Muscle of leg (tissue), 11 donors: ENCODE data around the gene CPNE2. TPM values are rescaled to one million over a fixed set of nuclear protein-coding genes. Genes with fewer than 3 reads are reported as not detected.
"Not testable (repeated sequence)": the region's sequence is repeated elsewhere in the genome, so short reads cannot be mapped to it uniquely, and the experiment has no call there.

Source experiments
- DNase-seq: peaks from one replicate; pipeline ENCODE4 v3.0.0; 2013
- H3K27ac ChIP-seq: one replicate; pipeline ENCODE4 v1.5.1; 2013; ENCODE audit warnings: mild to moderate bottlenecking, low read length, control low read depth
- H3K27me3 ChIP-seq: one replicate; pipeline ENCODE4 v1.6.1; 2013; ENCODE audit warnings: low read length; ENCODE audit not compliant: control insufficient read depth, insufficient read depth
- H3K36me3 ChIP-seq: one replicate; pipeline ENCODE4 v1.6.1; 2013; ENCODE audit warnings: low read length; ENCODE audit not compliant: control insufficient read depth, insufficient read depth
- H3K4me1 ChIP-seq: one replicate; pipeline ENCODE4 v1.6.1; 2013; ENCODE audit warnings: low read length; ENCODE audit not compliant: control insufficient read depth, insufficient read depth
- H3K4me3 ChIP-seq: one replicate; pipeline ENCODE4 v1.5.1; 2013; ENCODE audit warnings: low read length, control low read depth
- H3K9me3 ChIP-seq: replicated peaks from 2 replicates; pipeline ENCODE4 v1.6.1; 2013; ENCODE audit warnings: low read depth, low read length; ENCODE audit not compliant: control insufficient read depth
- WGBS: methylation state at CpG from one replicate; pipeline ENCODE4 v1.1.5; 2013; ENCODE audit warnings: missing lambda C conversion rate; ENCODE audit not compliant: insufficient coverage; 5-methylcytosine and 5-hydroxymethylcytosine counted together
- polyA plus RNA-seq, 8 donors: library from polyadenylated mRNA; unstranded; fragments of 120-200 nt; gene quantifications; one replicate each; pipeline versions ENCODE4 v1.2.1 to v1.2.3, GENCODE V29; 2013; ENCODE audit warnings: inconsistent platforms in 1 of 8, low replicate concordance in 1 of 8; ENCODE audit not compliant: insufficient read length in 8 of 8, insufficient read depth in 1 of 8
- total RNA-seq: library from RNA; stranded (reverse); fragments of 120-200 nt; gene quantifications from one replicate; pipeline ENCODE4 v1.2.4, GENCODE V29; 2013

The CPNE2 gene
- total and polyA plus RNA-seq, 9 donors = 14.8 to 34.2 (median 28.2) TPM

DNA sequence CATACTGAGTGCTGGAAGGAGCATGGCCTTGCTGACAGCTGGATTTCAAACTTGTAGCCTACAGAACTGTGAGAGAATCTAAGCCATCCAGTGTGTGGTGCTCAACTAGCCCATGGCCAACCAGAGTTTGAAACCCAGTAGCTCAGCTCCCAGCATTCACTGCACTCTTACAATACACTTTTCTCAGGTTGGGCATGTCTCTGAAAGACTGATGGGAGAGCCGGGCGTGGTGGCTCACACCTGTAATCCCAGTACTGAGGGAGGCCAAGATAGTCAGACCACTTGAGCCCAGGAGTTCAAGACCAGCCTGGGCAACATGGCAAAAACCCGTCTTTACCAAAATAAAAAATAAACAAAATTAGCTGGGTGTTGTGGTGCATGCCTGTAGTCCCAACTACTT, 3.8 kb downstream of the CPNE2 start:
- peaks cover 12% of the 10 kb centered on the region for H3K27me3 ChIP-seq
- no peak overlapping the region for H3K27ac ChIP-seq
- H3K9me3 ChIP-seq = no peaks in the 10 kb centered on the region
- no peak for DNase-seq
- H3K4me1 ChIP-seq = peaks cover 24% of the 10 kb centered on the region
- no CpG with 5 or more reads among the region's 3 CpGs for WGBS
- H3K4me3 ChIP-seq = no peak overlapping the region
- H3K36me3 ChIP-seq = no peaks in the 10 kb centered on the region

DNA sequence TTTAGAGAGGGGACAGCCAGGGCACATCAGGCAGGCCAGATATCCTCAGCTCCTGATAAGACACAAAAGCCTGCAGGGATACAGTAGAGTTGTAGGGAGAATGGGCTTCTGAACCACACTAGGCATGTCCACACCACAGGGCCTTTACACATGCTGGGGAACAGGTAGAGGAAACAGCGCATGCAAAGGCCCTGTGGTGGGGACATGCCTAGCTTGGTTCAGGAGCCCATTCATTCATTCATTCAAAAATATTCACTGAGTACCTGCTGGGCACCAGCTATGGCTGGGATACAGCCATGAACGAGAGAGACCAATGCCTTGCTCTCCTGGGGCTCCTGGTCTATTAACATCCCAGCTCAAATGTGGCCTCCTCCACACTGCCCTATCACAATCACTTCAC, 4.4 kb downstream of the CPNE2 start:
- no peak overlapping the region for H3K4me3 ChIP-seq
- no peaks in the 10 kb centered on the region for H3K36me3 ChIP-seq
- WGBS = 100% methylated on average over 1 of the region's 2 CpGs
- no peak overlapping the region for H3K27ac ChIP-seq
- peaks cover 18% of the 10 kb centered on the region for H3K4me1 ChIP-seq
- DNase-seq = no peak
- H3K9me3 ChIP-seq = no peaks in the 10 kb centered on the region
- peaks cover 10% of the 10 kb centered on the region for H3K27me3 ChIP-seq

DNA sequence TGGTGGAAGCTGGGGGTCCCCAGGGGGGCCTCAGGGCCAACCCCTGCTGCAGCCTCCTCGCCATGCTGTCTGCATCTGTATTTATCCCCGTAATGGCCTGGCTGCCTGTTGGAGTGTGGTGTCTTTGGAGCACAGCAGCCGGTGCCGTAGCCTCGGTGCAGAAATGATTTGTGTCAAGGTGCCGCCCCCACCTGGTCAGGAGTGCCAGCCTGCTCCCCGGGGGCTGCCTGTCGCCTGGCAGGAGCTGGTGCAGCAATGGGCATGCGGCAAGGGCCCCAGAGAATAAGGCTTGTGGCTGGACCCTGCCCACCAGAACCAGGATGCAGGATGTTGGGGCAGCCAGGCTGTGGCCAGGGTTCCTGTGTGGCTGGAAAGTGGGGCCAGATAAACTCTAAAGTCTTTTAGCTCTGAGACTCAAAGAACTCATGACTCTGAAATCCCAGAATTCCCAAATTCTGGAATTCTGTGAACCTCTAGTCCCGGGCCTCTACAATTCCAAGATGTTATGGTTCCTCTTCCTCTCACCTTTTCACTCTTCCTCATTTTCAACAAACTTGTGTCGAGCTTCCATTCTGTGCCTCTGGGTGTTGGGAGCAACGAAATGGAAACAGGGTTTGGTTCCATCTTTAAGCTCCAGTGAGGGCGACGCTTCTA, 5.9 kb downstream of the CPNE2 start:
- 60% methylated on average over 10 of the region's 14 CpGs for WGBS
- Histone ChIP-seq H3K4me3 (no peak overlapping the region), H3K27ac (no peak overlapping the region), H3K36me3 (no peaks in the 10 kb centered on the region), H3K9me3 (no peaks in the 10 kb centered on the region), H3K27me3 (peaks cover 8% of the 10 kb centered on the region), H3K4me1 (peaks cover 12% of the 10 kb centered on the region)
- DNase-seq = no peak

DNA sequence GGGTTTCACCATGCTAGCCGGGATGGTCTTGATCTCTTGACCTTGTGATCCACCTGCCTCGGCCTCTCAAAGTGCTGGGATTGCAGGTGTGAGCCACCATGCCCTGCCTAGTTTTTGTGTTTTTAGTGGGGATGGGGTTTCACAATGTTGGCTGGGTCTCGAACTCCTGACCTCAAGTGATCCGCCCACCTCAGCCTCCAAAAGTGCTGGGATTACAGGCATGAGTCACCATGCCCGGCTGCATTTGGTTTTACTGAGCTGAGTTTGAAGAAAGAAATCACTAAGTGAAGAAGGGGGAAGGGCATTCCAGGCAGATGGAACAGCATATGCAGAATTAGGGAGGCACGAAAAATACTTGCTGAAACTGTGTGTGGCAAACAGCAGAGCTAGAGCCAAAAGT, 7.6 kb downstream of the CPNE2 start:
- not testable (repeated sequence) for H3K4me3 ChIP-seq, H3K27me3 ChIP-seq, H3K36me3 ChIP-seq, DNase-seq, H3K9me3 ChIP-seq, H3K27ac ChIP-seq, H3K4me1 ChIP-seq
- WGBS = 70% methylated on average over 3 of the region's 6 CpGs

DNA sequence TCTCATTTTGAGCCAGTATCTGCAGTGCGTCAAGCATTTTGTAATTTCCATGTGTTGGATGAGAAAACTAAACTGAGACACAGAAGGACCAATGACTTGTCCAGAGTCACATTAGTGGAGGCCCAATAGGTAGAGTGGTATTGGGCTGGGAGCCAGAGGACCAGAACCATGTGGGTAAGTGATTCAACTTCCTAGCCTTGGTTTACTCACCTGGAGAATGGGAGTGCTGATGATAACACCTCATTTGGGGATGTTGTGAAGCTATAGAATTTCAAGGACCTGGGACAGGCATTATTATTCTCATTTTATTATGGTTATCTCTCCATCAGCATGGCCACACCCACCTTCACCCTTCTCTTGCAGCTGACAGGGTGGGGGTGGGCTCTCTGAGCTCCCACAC, 8.1 kb downstream of the CPNE2 start:
- H3K27me3 ChIP-seq = no peaks in the 10 kb centered on the region
- no peak overlapping the region for H3K27ac ChIP-seq
- no peaks in the 10 kb centered on the region for H3K9me3 ChIP-seq
- no peaks in the 10 kb centered on the region for H3K36me3 ChIP-seq
- DNase-seq = no peak
- no peaks in the 10 kb centered on the region for H3K4me1 ChIP-seq
- 100% methylated on average over 1 of the region's 1 CpG for WGBS
- H3K4me3 ChIP-seq = no peak overlapping the region

- Histone ChIP-seq H3K4me1 (peaks cover 2% of the 10 kb centered on the region), H3K36me3 (no peaks in the 10 kb centered on the region), H3K4me3 (no peak overlapping the region), H3K27ac (no peak overlapping the region), H3K27me3 (no peaks in the 10 kb centered on the region), H3K9me3 (no peaks in the 10 kb centered on the region)
- no peak for DNase-seq
- WGBS = 56% methylated on average over 14 of the region's 16 CpGs
These were observed 10.8 kb downstream of the CPNE2 start for GRCh38 chr16:57102888-57103851.

DNA sequence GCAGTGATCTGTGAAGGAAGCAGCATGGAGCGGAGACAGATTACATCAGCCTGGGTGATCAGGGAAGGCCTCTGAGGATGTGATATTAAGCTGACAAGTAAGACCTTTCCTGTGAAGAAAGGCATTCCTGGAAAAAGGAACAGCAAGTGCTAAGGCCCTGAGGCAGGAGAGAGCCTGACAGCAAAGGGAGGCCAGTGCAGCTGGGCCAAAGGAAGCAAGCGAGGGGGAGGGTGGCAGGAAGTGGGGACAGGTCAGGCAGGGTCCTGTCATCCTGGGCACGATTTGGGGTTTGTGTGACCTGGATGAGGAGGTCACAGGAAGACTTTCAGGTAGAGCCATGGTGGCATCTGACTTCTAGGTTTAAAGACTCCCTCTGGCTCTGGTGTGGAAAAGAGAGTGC, 12.3 kb downstream of the CPNE2 start:
- peaks cover 2% of the 10 kb centered on the region for H3K4me1 ChIP-seq
- H3K36me3 ChIP-seq = no peaks in the 10 kb centered on the region
- WGBS = 68% methylated on average over 3 of the region's 3 CpGs
- H3K27me3 ChIP-seq = no peaks in the 10 kb centered on the region
- no peaks in the 10 kb centered on the region for H3K9me3 ChIP-seq
- no peak for DNase-seq
- no peak overlapping the region for H3K4me3 ChIP-seq
- H3K27ac ChIP-seq = no peak overlapping the region

- WGBS = 83% methylated on average over 5 of the region's 7 CpGs
- no peak overlapping the region for H3K27ac ChIP-seq
- H3K27me3 ChIP-seq = no peaks in the 10 kb centered on the region
- H3K4me3 ChIP-seq = no peak overlapping the region
- H3K4me1 ChIP-seq = peaks cover 2% of the 10 kb centered on the region
- H3K9me3 ChIP-seq = no peaks in the 10 kb centered on the region
- DNase-seq = no peak
- no peaks in the 10 kb centered on the region for H3K36me3 ChIP-seq
These were observed 12.8 kb downstream of the CPNE2 start for GRCh38 chr16:57105184-57105583.

GRCh38 chr16:57106767-57107166, 14.4 kb downstream of the CPNE2 start:
- Histone ChIP-seq H3K27ac (no peak overlapping the region), H3K4me1 (peaks cover 2% of the 10 kb centered on the region), H3K36me3 (no peaks in the 10 kb centered on the region), H3K9me3 (no peaks in the 10 kb centered on the region), H3K4me3 (no peak overlapping the region), H3K27me3 (no peaks in the 10 kb centered on the region)
- 94% methylated on average over 2 of the region's 2 CpGs for WGBS
- no peak for DNase-seq

DNA sequence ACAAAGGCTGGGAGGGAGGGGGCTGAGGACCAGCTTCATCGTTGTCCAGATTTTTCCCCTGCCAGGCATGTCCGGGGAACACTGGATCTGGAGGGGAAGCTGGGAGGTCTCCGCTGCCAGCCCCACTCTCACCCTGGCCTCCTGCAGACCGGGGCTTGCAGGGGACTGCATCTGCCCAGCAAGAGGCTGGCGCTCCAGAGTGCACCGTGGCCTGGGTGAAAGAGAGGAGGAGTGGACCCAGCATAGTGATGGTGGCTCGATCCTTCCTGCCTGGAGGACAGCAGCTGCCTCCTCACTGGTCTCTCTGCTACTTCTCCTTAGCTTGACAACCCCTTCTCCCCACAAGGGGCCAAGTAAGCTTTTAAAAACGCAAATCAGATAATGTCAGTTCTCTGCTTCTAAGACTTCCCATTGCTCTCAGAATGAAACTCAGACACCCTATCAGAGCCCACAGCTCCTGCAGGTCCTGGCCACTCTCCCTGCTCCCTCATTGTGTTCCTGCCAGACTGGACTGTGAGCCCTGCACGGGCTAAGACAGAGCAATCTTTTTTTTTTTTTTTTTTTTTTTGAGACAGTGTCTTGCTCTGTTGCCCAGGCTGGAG, 15.0 kb downstream of the CPNE2 start:
- no peak overlapping the region for H3K27ac ChIP-seq

More for the DNA sequence above, 15.0 kb downstream of the CPNE2 start:
- H3K4me1 ChIP-seq = peaks cover 4% of the 10 kb centered on the region
- 64% methylated on average over 6 of the region's 9 CpGs for WGBS
- H3K9me3 ChIP-seq = no peaks in the 10 kb centered on the region
- DNase-seq = no peak
- no peak overlapping the region for H3K4me3 ChIP-seq
- no peaks in the 10 kb centered on the region for H3K36me3 ChIP-seq
- no peaks in the 10 kb centered on the region for H3K27me3 ChIP-seq
